ENCODE results near the gene ARID4B.

DNA sequence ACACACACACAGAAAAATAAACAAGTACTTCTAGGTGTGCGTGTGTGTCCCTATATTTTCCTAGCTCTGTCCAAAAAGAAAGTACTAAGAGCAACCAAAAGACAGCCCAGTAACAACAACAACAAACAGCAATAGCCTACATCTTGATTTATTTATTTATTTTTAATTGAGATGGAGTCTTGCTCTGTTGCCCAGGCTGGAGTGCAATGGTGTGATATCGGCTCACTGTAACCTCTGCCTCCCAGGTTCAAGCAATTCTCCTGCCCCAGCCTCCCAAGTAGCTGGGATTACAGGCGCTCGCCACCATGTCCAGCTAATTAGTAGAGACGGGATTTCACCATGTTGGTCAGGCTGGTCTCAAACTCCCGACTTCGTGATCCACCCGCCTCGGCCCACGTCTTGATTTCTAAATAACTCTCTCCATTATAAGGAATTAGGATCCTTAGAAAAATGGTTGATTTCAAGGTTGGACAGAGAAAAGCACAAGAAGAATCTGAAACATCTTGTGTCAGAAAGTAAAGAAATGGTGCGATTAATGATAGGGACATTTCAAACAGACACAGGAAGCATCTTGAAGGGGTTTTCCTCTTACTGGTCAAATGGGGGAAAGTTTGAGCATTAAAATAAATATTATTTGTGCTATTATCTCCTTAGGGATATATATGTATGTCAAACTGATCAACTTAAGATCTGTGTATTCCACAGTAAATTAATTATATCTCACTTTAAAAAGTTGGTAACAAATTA lies 59.4 kb downstream of the ARID4B start:
- TF ChIP-seq POLR2AphosphoS5 (IDR thresholded peaks at IDR 0.05; ENCODE audit: low read depth): no peak
- TF ChIP-seq, protein P1, sequence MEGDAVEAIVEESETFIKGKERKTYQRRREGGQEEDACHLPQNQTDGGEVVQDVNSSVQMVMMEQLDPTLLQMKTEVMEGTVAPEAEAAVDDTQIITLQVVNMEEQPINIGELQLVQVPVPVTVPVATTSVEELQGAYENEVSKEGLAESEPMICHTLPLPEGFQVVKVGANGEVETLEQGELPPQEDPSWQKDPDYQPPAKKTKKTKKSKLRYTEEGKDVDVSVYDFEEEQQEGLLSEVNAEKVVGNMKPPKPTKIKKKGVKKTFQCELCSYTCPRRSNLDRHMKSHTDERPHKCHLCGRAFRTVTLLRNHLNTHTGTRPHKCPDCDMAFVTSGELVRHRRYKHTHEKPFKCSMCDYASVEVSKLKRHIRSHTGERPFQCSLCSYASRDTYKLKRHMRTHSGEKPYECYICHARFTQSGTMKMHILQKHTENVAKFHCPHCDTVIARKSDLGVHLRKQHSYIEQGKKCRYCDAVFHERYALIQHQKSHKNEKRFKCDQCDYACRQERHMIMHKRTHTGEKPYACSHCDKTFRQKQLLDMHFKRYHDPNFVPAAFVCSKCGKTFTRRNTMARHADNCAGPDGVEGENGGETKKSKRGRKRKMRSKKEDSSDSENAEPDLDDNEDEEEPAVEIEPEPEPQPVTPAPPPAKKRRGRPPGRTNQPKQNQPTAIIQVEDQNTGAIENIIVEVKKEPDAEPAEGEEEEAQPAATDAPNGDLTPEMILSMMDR (IDR thresholded peaks at IDR 0.05; ENCODE audit: insufficient read depth, low read length): no peak
- TF ChIP-seq SPI1 (IDR thresholded peaks at IDR 0.05; ENCODE audit: borderline replicate concordance, low read depth): no peak
